ENCODE data around the gene CNOT2.

DNA sequence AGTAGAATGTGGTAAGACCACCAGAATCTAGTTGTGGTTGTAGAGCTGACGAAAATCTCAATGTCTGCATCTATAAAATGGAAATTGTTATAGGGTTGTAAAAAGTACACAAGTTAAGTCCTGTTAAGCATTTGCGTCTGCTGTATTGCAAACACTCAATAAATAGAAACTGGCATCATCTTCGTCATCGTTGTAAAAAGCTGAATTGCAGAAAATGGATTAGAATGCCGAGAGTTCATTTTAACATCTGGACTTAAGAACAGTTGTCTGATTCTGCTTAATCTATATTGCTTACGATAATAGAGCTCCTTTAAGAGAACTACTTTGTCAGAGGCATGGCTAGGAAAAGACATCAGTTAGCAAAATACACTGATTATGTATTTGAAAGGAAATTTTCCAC, 156.1 kb downstream of the CNOT2 start:
- TF ChIP-seq, protein P1, sequence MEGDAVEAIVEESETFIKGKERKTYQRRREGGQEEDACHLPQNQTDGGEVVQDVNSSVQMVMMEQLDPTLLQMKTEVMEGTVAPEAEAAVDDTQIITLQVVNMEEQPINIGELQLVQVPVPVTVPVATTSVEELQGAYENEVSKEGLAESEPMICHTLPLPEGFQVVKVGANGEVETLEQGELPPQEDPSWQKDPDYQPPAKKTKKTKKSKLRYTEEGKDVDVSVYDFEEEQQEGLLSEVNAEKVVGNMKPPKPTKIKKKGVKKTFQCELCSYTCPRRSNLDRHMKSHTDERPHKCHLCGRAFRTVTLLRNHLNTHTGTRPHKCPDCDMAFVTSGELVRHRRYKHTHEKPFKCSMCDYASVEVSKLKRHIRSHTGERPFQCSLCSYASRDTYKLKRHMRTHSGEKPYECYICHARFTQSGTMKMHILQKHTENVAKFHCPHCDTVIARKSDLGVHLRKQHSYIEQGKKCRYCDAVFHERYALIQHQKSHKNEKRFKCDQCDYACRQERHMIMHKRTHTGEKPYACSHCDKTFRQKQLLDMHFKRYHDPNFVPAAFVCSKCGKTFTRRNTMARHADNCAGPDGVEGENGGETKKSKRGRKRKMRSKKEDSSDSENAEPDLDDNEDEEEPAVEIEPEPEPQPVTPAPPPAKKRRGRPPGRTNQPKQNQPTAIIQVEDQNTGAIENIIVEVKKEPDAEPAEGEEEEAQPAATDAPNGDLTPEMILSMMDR (IDR thresholded peaks at IDR 0.05) = no peak
- no peak for TF ChIP-seq POLR2A (IDR thresholded peaks at IDR 0.05)

Measured in heart left ventricle (tissue), 13 donors.